GM21526 (cell line): ENCODE data around the gene XXYLT1.
"Not testable (repeated sequence)": the region's sequence is repeated elsewhere in the genome, so short reads cannot be mapped to it uniquely, and the experiment has no call there.

Source experiments
- ATAC-seq: cut with Tn5 transposase; IDR thresholded peaks from one replicate; pipeline ENCODE4 v1.9.1; 2021; ENCODE audit warnings: moderate library complexity; ENCODE audit not compliant: unreplicated experiment, low FRiP score

Gene XXYLT1

GRCh38 chr3:195103623-195104022, 167.3 kb downstream of the XXYLT1 start:
- ATAC-seq: no peak

DNA sequence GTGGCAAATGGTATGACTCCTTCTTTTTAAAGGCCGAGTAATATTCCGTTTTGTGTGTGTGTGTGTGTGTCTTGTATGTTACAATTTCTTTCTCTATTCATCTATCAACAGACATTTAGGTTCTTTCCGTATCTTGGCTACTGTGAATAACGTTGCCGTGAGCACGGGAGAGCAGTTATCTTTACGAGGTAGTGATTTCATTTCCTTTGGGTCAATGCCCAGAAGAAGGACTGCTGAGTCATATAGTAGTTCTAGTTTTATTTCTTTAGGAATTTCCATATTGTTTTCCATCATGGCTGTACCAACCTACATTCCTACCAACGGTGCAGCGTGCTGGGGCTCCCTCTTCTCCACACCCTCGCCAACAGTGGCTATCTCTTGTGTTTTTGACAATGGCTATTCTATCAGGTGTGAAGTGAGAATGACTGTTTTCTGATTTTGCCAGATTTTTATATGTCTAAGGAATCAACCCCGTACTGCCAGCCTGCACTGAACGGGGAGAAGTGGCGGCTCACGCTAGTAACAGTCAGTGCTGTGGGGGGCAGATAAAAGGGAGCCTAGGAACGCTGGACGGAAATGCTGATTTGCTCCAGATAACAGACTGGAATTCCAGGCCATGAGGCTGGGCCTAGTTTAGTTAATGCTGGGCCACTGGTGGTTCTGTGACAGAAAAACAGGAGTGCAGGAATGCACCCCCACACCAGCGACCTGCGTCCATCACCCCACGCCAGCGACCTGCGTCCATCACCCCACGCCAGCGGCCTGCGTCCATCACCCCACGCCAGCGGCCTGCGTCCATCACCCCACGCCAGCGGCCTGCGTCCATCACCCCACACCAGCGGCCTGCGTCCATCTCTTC, 168.1 kb downstream of the XXYLT1 start:
- ATAC-seq: no peak

DNA sequence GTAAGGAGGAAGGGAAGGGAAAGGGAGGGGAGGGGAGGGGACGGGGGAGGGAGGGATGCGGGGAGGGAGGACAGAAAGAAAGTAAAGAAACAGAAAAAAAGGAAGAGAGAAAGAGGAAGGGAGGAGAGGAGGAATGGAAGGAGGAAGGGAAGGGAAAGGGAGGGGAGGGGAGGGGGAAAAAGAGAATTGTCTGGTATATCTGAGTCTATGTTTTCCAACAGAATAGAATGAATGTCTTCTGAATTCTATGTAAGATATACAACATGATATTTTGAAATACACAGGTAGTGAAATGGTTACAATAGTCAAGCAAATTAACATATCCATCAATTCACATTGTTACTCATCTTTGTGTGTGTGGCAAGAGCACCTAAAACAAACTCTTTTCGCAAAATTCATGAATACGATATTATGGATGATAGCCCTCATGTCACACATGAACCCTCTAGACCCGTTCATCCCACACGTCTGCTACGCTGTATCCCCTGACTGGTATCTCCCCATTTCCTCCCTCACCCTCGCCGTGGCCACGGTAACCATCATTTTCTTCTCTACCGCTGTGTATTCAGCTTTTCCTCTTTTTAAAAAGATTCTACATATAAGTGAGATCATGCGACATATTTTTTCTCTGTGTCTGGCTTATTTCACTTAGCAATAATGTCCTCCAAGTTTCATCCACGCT, 168.9 kb downstream of the XXYLT1 start:
- ATAC-seq: no peak

- no peak for ATAC-seq
Observed at GRCh38 chr3:195101001-195101583, 169.9 kb downstream of the XXYLT1 start.

- ATAC-seq: no peak
Observed at GRCh38 chr3:195099951-195100785, 170.8 kb downstream of the XXYLT1 start.

DNA sequence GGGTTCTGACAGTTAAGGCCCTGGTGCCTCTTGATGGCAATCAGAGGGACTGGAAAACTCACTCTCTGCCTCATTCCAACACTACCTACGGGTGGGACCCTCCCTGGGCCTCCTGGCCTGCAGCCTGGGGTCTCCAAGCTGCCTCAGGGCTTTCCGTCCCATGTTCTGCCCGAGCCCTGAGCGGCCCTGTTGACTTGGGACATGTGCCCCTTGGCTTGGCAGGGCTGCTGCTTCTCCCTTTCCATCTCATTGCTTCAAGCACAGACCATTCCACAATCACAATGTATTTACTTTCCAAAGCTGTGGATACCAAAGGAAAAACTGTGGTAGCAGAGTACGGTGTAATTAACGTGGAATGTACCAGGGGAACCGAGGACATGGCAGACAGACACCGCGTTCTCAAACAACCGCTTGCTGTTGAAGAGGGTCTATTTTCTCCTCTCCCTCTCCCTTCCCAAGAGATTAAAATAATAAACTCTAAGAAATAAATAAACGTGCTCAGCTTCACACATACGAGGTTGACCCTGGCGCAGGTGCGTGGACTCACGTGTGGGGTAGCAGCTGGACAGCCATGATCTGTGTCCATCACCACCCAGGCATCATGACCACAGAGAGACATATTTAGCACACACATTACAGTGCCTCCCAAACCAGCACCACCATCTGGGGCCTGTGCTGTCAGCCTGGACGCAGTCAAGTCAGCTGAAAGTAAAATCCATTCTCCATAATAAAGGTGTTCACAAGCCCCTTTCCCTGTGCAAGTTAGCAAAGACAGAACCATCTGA, 172.0 kb downstream of the XXYLT1 start:
- ATAC-seq: no peak

- ATAC-seq: no peak
Observed at GRCh38 chr3:195097331-195098255, 173.4 kb downstream of the XXYLT1 start.

GRCh38 chr3:195096484-195097330, 174.3 kb downstream of the XXYLT1 start:
- no peak for ATAC-seq

DNA sequence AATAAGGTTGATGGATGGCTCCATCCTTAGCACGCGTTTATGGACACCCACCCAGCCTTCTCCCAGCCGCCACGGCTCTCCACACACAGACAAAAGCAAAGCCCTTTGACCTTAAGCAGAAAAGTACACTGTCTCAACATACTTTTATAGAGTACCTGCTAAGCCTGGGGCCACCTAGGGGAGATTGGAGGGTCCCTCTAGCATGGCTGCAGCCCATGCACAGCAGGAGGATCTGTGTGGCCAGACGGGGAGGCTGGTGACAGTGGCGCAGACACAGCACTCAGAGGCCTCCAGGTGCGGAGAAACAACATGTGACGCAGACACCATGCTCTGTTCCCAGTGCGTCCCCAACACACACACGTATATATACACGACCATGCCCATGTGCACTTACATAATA, 174.9 kb downstream of the XXYLT1 start:
- no peak for ATAC-seq

DNA sequence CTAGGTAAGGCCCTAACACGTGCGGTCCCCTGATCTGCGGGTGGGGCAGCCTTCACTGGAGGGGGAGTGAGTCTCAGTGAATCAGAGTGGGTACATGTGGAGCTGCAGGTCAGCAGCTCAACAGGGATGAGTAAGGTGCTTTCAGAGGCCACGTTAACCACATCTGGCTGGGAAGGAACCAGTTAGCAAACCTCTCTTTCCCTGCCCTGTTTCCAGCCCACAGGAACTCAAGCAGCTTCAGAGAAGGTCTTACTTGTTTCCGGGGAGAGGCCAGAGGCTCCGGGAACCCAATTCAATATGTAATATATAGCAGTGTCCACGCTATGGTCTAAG, 175.3 kb downstream of the XXYLT1 start:
- no peak for ATAC-seq

DNA sequence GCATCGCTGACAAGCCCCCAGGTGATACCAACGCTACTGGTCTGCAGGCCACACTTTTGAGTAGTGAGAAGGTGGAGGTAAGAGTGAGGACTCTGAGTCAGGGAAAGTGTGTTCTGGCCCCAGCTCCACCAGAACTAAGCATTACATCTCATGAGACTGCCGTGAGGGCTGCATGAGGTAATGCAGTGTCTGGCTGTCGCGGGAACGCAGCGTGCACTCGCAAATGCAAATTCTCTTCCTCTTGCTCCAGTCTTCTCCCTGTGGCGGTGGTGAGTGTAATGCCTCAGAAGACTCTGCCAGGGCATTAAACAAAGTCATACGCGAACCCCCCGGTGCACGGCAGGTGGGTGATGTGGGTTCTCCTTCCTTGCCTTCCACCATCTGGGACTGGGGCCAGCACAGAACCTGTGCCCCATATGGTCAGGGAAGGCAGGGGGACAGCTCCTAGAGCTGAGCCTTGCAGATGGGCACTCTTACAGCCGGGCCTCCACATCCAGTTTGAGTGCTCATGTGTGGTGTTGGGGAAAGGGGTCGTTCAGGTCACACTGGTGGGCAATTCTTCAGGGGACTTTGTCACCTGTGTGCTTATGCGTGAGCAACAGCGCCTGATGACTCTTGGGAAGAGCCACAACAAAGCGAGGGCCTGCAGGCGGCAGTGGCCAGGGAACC, 175.8 kb downstream of the XXYLT1 start:
- ATAC-seq: no peak

- ATAC-seq: peak; percentile 56
Observed at GRCh38 chr3:195094191-195094921, 176.6 kb downstream of the XXYLT1 start.

GRCh38 chr3:195093731-195094130, 177.2 kb downstream of the XXYLT1 start:
- ATAC-seq: no peak

DNA sequence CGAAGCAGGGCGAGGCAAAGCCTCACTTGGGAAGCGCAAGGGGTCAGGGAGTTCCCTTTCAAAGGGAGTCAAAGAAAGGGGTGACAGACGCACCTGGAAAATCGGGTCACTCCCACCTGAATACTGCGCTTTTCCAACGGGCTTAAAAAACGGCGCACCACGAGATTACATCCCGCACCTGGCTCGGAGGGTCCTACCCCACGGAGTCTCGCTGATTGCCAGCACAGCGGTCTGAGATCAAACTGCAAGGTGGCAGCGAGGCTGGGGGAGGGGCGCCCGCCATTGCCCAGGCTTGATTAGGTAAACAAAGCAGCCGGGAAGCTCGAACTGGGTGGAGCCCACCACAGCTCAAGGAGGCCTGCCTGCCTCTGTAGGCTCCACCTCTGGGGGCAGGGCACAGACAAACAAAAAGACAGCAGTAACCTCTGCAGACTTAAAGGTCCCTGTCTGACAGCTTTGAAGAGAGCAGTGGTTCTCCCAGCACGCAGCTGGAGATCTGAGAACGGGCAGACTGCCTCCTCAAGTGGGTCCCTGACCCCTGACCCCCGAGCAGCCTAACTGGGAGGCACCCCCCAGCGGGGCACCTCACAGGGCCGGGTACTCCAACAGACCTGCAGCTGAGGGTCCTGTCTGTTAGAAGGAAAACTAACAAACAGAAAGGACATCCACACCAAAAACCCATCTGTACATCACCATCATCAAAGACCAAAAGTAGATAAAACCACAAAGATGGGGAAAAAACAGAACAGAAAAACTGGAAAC, 182.9 kb downstream of the XXYLT1 start:
- ATAC-seq: not testable (repeated sequence)

- no peak for ATAC-seq
Observed at GRCh38 chr3:195087328-195087727, 183.6 kb downstream of the XXYLT1 start.

- ATAC-seq: no peak
Observed at GRCh38 chr3:195086885-195087284, 184.1 kb downstream of the XXYLT1 start.
